Liver (tissue), 9 donors: ENCODE measurements around the gene CACNG4. TPM values are rescaled to one million over a fixed set of nuclear protein-coding genes. Genes with fewer than 3 reads are reported as not detected.

Source experiments
- DNase-seq: peaks from one replicate; pipeline ENCODE4 v3.0.0-alpha.2; 2017; ENCODE audit warnings: low spot score
- H3K27ac ChIP-seq, 2 donors: one replicate each; pipeline ENCODE4 v1.7.0; 2013; ENCODE audit warnings: inconsistent platforms in 2 of 2, low read length in 2 of 2, control low read depth in 1 of 2, low read depth in 1 of 2, mild to moderate bottlenecking in 1 of 2
- H3K27me3 ChIP-seq, 4 donors: one replicate each; pipeline versions ENCODE4 v1.6.1 to v1.7.0; 2013; ENCODE audit warnings: low read length in 3 of 4, inconsistent platforms in 1 of 4, mild to moderate bottlenecking in 1 of 4, moderate library complexity in 1 of 4; ENCODE audit not compliant: control insufficient read depth in 4 of 4, insufficient read depth in 4 of 4
- H3K36me3 ChIP-seq, 4 donors: one replicate each; pipeline versions ENCODE4 v1.6.1 to v1.7.0; 2013; ENCODE audit warnings: low read length in 3 of 4, mild to moderate bottlenecking in 3 of 4, low read depth in 1 of 4, moderate library complexity in 1 of 4; ENCODE audit not compliant: control insufficient read depth in 4 of 4, insufficient read depth in 3 of 4
- H3K4me1 ChIP-seq, 4 donors: one replicate each; pipeline versions ENCODE4 v1.6.1 to v1.7.0; 2013; ENCODE audit warnings: low read length in 3 of 4, mild to moderate bottlenecking in 3 of 4, moderate library complexity in 1 of 4; ENCODE audit not compliant: control insufficient read depth in 4 of 4, insufficient read depth in 4 of 4
- H3K4me3 ChIP-seq, 3 donors: one replicate each; pipeline versions ENCODE4 v1.6.1 to v1.7.0; 2013; ENCODE audit warnings: low read length in 3 of 3, control low read depth in 1 of 3, low read depth in 1 of 3, mild to moderate bottlenecking in 1 of 3
- H3K9ac ChIP-seq, 2 donors: one replicate each; pipeline ENCODE4 v1.7.0; 2013; ENCODE audit warnings: low read length in 2 of 2, mild to moderate bottlenecking in 2 of 2, moderate library complexity in 2 of 2, control low read depth in 1 of 2, low read depth in 1 of 2
- H3K9me3 ChIP-seq, 4 donors: one replicate each; pipeline versions ENCODE4 v1.6.1 to v1.7.0; 2013; ENCODE audit warnings: low read length in 3 of 4; ENCODE audit not compliant: control insufficient read depth in 4 of 4
- ATF3 ChIP-seq: IDR thresholded peaks from 2 replicates; pipeline ENCODE4 v1.6.1; 2016; ENCODE audit warnings: antibody characterized with exemption
- CTCF ChIP-seq: fragments of 150-350 bp; IDR thresholded peaks from 2 replicates; pipeline ENCODE4 v1.5.1; 2017; ENCODE audit warnings: improper control_type of control experiment, low read depth, low read length; ENCODE audit not compliant: missing input control
- EGR1 ChIP-seq, 2 donors: IDR thresholded peaks; 2 replicates each; pipeline ENCODE4 v1.6.1; 2016 to 2018; ENCODE audit warnings: antibody characterized with exemption in 2 of 2, low read depth in 2 of 2
- FOXA1 ChIP-seq: IDR thresholded peaks from 2 replicates; pipeline ENCODE4 v1.6.1; 2016; ENCODE audit warnings: antibody characterized with exemption
- FOXA2 ChIP-seq: IDR thresholded peaks from 2 replicates; pipeline ENCODE4 v1.6.1; 2016; ENCODE audit warnings: antibody characterized with exemption
- GABPA ChIP-seq, 2 donors: IDR thresholded peaks in 1 of 2; conservative IDR thresholded peaks in 1 of 2; 2 replicates each; pipeline ENCODE4 v1.6.1; 2016; ENCODE audit warnings: antibody characterized with exemption in 2 of 2, mild to moderate bottlenecking in 1 of 2, moderate library complexity in 1 of 2
- HNF4A ChIP-seq, 2 donors: conservative IDR thresholded peaks; 2 replicates each; pipeline ENCODE4 v1.6.1; 2016; ENCODE audit warnings: antibody characterized with exemption in 2 of 2, mild to moderate bottlenecking in 2 of 2
- HNF4G ChIP-seq: IDR thresholded peaks from 2 replicates; pipeline ENCODE4 v1.6.1; 2016; ENCODE audit warnings: antibody characterized with exemption
- JUND ChIP-seq, 2 donors: IDR thresholded peaks; 2 replicates each; pipeline ENCODE4 v1.6.1; 2016; ENCODE audit warnings: antibody characterized with exemption in 2 of 2
- MAX ChIP-seq: IDR thresholded peaks from 2 replicates; pipeline ENCODE4 v1.6.1; 2016; ENCODE audit warnings: antibody characterized with exemption
- NR2F2 ChIP-seq: IDR thresholded peaks from 2 replicates; pipeline ENCODE4 v1.6.1; 2016; ENCODE audit warnings: antibody characterized with exemption
- RAD21 ChIP-seq, 2 donors: IDR thresholded peaks; 2 replicates each; pipeline ENCODE4 v1.6.1; 2016; ENCODE audit warnings: antibody characterized with exemption in 2 of 2, mild to moderate bottlenecking in 2 of 2
- REST ChIP-seq: IDR thresholded peaks from 2 replicates; pipeline ENCODE4 v1.6.1; 2016; ENCODE audit warnings: antibody characterized with exemption, mild to moderate bottlenecking
- RXRA ChIP-seq, 2 donors: IDR thresholded peaks; 2 replicates each; pipeline ENCODE4 v1.6.1; 2017 to 2018; ENCODE audit warnings: antibody characterized with exemption in 2 of 2, mild to moderate bottlenecking in 1 of 2
- SP1 ChIP-seq: IDR thresholded peaks from 2 replicates; pipeline ENCODE4 v1.6.1; 2018; ENCODE audit warnings: antibody characterized with exemption, mild to moderate bottlenecking
- TAF1 ChIP-seq: conservative IDR thresholded peaks from 2 replicates; pipeline ENCODE4 v1.6.1; 2016; ENCODE audit warnings: antibody characterized with exemption, mild to moderate bottlenecking
- YY1 ChIP-seq: IDR thresholded peaks from 2 replicates; pipeline ENCODE4 v1.6.1; 2016; ENCODE audit warnings: antibody characterized with exemption, mild to moderate bottlenecking
- ZBTB33 ChIP-seq: IDR thresholded peaks from 2 replicates; pipeline ENCODE4 v1.6.1; 2016; ENCODE audit warnings: antibody characterized with exemption
- WGBS: extraction: QIAGEN DNeasy Blood & Tissue Kit; methylation state at CpG from one replicate; pipeline ENCODE4 v1.1.7; 2013; 5-methylcytosine and 5-hydroxymethylcytosine counted together
- polyA plus RNA-seq, 2 donors: library from polyadenylated mRNA; stranded (reverse) in 1 of 2; unstranded in 1 of 2; fragments of 200-250 nt in 1 of 2; fragments of >200 nt in 1 of 2; fragmentation: Nextera tagmentation in 1 of 2; extraction: Ambion mirVana in 1 of 2; gene quantifications; one replicate each; pipeline versions ENCODE4 v1.2.1 to v1.2.3, GENCODE V29; 2013 to 2015
- total RNA-seq, 2 donors: library from RNA; depleted of rRNA; stranded (reverse); fragments of >200 nt; gene quantifications; one replicate each; pipeline ENCODE4 v1.2.3, GENCODE V29; 2014
- donor health status: healthy.
- donor health status: healthy.
- donor health status: healthy.
- donor health status: healthy.
- donor health status: healthy.

CACNG4 gene
- total and polyA plus RNA-seq, 4 donors = 0.02 to 0.09 (median 0.08) TPM; not detected in 1

GRCh38 chr17:67055811-67056745 is 91.6 kb downstream of the CACNG4 start:
- no peaks in the 10 kb centered on the region for H3K27me3 ChIP-seq
- no peaks in the 10 kb centered on the region for H3K36me3 ChIP-seq
- no peaks in the 10 kb centered on the region for H3K4me1 ChIP-seq
- H3K9ac ChIP-seq = no peak overlapping the region
- H3K27ac ChIP-seq = no peak overlapping the region
- no peak for TF ChIP-seq NR2F2
- no peak for TF ChIP-seq GABPA (IDR thresholded peaks at IDR 0.05 in 1 of 2, conservative IDR thresholded peaks at IDR 0.05 in 1 of 2)
- TF ChIP-seq ATF3 = no peak
- no peak for TF ChIP-seq JUND (IDR thresholded peaks at IDR 0.05)
- no peak for TF ChIP-seq REST
- TF ChIP-seq YY1 = no peak
- TF ChIP-seq SP1 = no peak
- TF ChIP-seq EGR1 (IDR thresholded peaks at IDR 0.05; ENCODE audit: low read depth in 2 of 2) = no peak
- TF ChIP-seq TAF1 = no peak
- TF ChIP-seq HNF4G = no peak
- TF ChIP-seq ZBTB33 = no peak
- TF ChIP-seq CTCF = no peak
- TF ChIP-seq FOXA1 = no peak
- no peak for TF ChIP-seq HNF4A (conservative IDR thresholded peaks at IDR 0.05)
- TF ChIP-seq MAX = no peak
- TF ChIP-seq RXRA (IDR thresholded peaks at IDR 0.05) = no peak
- no peak for TF ChIP-seq FOXA2
- TF ChIP-seq RAD21 (IDR thresholded peaks at IDR 0.05) = no peak
- H3K4me3 ChIP-seq = no peak overlapping the region
- no peaks in the 10 kb centered on the region for H3K9me3 ChIP-seq
- 90% methylated on average over 29 of the region's 29 CpGs for WGBS
- no peak for DNase-seq
